GM23338 (cell line): ENCODE data around the gene RPS2. TPM values are rescaled to one million over a fixed set of nuclear protein-coding genes. Genes with fewer than 3 reads are reported as not detected.
A peak's percentile ranks its signal among the peaks of the same experiment; 100 is the strongest.

Experiments
- ATAC-seq: fragments of 200-7000 bp; cut with Tn5 transposase; 3 replicates; pipeline ENCODE4 v1.9.1; 2020
- DNase-seq: peaks from one replicate; pipeline ENCODE4 v3.0.0-alpha.2; 2015; ENCODE audit warnings: low spot score
- H2AFZ ChIP-seq: fragments of 200-600 bp; sonication (generic); 2 replicates; pipeline ENCODE4 v1.8.0; 2016; ENCODE audit warnings: antibody characterized with exemption, mild to moderate bottlenecking, moderate library complexity
- H3F3A ChIP-seq: fragments of 200-600 bp; sonication (generic); replicated peaks from 2 replicates; pipeline ENCODE4 v1.8.0; 2017; ENCODE audit warnings: antibody characterized with exemption, mixed run types, low read depth
- H3K27ac ChIP-seq: fragments of 200-600 bp; sonication (generic); 2 replicates; pipeline ENCODE4 v1.6.1; 2016; ENCODE audit warnings: low read depth
- H3K27me3 ChIP-seq: fragments of 200-600 bp; sonication (generic); 2 replicates; pipeline ENCODE4 v1.8.0; 2016; ENCODE audit warnings: mild to moderate bottlenecking, mixed run types, moderate library complexity; ENCODE audit not compliant: insufficient read depth
- H3K36me3 ChIP-seq: fragments of 200-600 bp; sonication (generic); 2 replicates; pipeline ENCODE4 v1.8.0; 2016; ENCODE audit warnings: mild to moderate bottlenecking; ENCODE audit not compliant: insufficient read depth
- H3K4me1 ChIP-seq: fragments of 200-600 bp; sonication (generic); 2 replicates; pipeline ENCODE4 v1.8.0; 2016; ENCODE audit warnings: mild to moderate bottlenecking, moderate library complexity; ENCODE audit not compliant: insufficient read depth
- H3K4me2 ChIP-seq: fragments of 200-600 bp; sonication (generic); 2 replicates; pipeline ENCODE4 v1.7.1; 2017; ENCODE audit warnings: mixed run types
- H3K4me3 ChIP-seq: fragments of 200-600 bp; sonication (generic); 2 replicates; pipeline ENCODE4 v1.6.1; 2016; ENCODE audit warnings: mixed run types
- H3K79me2 ChIP-seq: fragments of 200-600 bp; sonication (generic); replicated peaks from 2 replicates; pipeline ENCODE4 v1.8.0; 2017; ENCODE audit warnings: mild to moderate bottlenecking; ENCODE audit not compliant: insufficient read depth
- H3K9me2 ChIP-seq: fragments of 200-600 bp; sonication (generic); 2 replicates; pipeline ENCODE4 v1.8.0; 2017; ENCODE audit not compliant: insufficient read depth
- H4K20me1 ChIP-seq: fragments of 200-600 bp; sonication (generic); replicated peaks from 2 replicates; pipeline ENCODE4 v1.8.0; 2017; ENCODE audit warnings: mild to moderate bottlenecking; ENCODE audit not compliant: insufficient read depth
- H3K27ac Mint-ChIP-seq: 2 replicates; pipeline ENCODE4 v1.8.0; 2020; ENCODE audit warnings: inconsistent platforms, mild to moderate bottlenecking, moderate library complexity, mixed read lengths
- H3K27me3 Mint-ChIP-seq: 3 replicates; pipeline ENCODE4 v1.8.0; 2022; ENCODE audit warnings: low read depth, mild to moderate bottlenecking, moderate library complexity, mixed read lengths, inconsistent platforms; ENCODE audit not compliant: insufficient read depth, poor library complexity
- H3K36me3 Mint-ChIP-seq: 3 replicates; pipeline ENCODE4 v1.8.0; 2021; ENCODE audit warnings: low read depth, mild to moderate bottlenecking, inconsistent platforms, moderate library complexity, mixed read lengths
- H3K4me1 Mint-ChIP-seq: 3 replicates; pipeline ENCODE4 v1.8.0; 2020; ENCODE audit warnings: mild to moderate bottlenecking, inconsistent platforms, mixed read lengths
- H3K4me3 Mint-ChIP-seq: 3 replicates; pipeline ENCODE4 v1.8.0; 2021; ENCODE audit warnings: moderate library complexity, mild to moderate bottlenecking, inconsistent platforms, mixed read lengths
- H3K9me3 Mint-ChIP-seq: 3 replicates; pipeline ENCODE4 v1.8.0; 2020; ENCODE audit warnings: moderate library complexity, mild to moderate bottlenecking, inconsistent platforms, mixed read lengths
- CTCF ChIP-seq, 2 experiments: fragments of 200-600 bp in 1 of 2; sonication (generic) in 1 of 2; conservative IDR thresholded peaks; 2 replicates each; pipeline versions ENCODE4 v1.5.1 to v1.6.1; 2016 to 2017; ENCODE audit warnings: antibody characterized with exemption in 2 of 2, low read depth in 2 of 2, mild to moderate bottlenecking in 2 of 2, moderate library complexity in 1 of 2
- EZH2 ChIP-seq: fragments of 200-600 bp; sonication (generic); IDR thresholded peaks from one replicate; pipeline ENCODE4 v1.8.0; 2017; ENCODE audit warnings: antibody characterized with exemption, mild to moderate bottlenecking, low read depth; ENCODE audit not compliant: unreplicated experiment
- EZH2phosphoT487 ChIP-seq: fragments of 200-600 bp; sonication (generic); IDR thresholded peaks from one replicate; pipeline ENCODE4 v1.8.1; 2018; ENCODE audit warnings: antibody characterized with exemption; ENCODE audit not compliant: unreplicated experiment
- POLR2AphosphoS5 ChIP-seq: IDR thresholded peaks from 2 replicates; pipeline ENCODE4 v1.6.1; 2016; ENCODE audit warnings: antibody characterized with exemption, low read depth
- REST ChIP-seq: IDR thresholded peaks from one replicate; pipeline ENCODE4 v1.6.1; 2018; ENCODE audit warnings: antibody characterized with exemption; ENCODE audit not compliant: unreplicated experiment
- ZNF114 ChIP-seq: fragments of 250-450 bp; sonication (Bioruptor Pico); IDR thresholded peaks from 2 replicates; pipeline ENCODE4 v1.5.0; 2020; ENCODE audit warnings: mild to moderate bottlenecking, moderate library complexity
- polyA plus RNA-seq: library from polyadenylated mRNA; unstranded; fragments of >200 nt; fragmentation: Nextera tagmentation; extraction: Ambion mirVana; gene quantifications from 2 replicates; pipeline ENCODE4 v1.2.1, GENCODE V29; 2016
- total RNA-seq: library from RNA; depleted of rRNA; stranded (reverse); fragments of >200 nt; shearing (Covaris generic); gene quantifications from 2 replicates; pipeline ENCODE4 v1.2.3, GENCODE V29; 2014

The RPS2 gene
- total and polyA plus RNA-seq, 2 experiments from 2014 or later = 3,786 to 3,992 TPM

- no peaks in the 10 kb centered on the region for H4K20me1 ChIP-seq
- no peak for DNase-seq
- Mint-ChIP-seq H3K4me3 (no peak overlapping the region), H3K27ac (no peak overlapping the region), H3K4me1 (peaks cover 27% of the 10 kb centered on the region), H3K9me3 (no peaks in the 10 kb centered on the region), H3K36me3 (no peaks in the 10 kb centered on the region; the same call in 2 of the 3 replicates), H3K27me3 (peaks cover 65% of the 10 kb centered on the region)
- H3K27me3 ChIP-seq = peaks cover 56% of the 10 kb centered on the region
- H3K4me1 ChIP-seq = peaks cover 24% of the 10 kb centered on the region
- 0 out of 2 replicates have a peak, but pooled peaks cover 4% of the 10 kb centered on the region for H3F3A ChIP-seq
- no peak overlapping the region for H3K27ac ChIP-seq
- no peaks in the 10 kb centered on the region for H3K79me2 ChIP-seq
- no peaks in the 10 kb centered on the region for H3K9me2 ChIP-seq
- no peak overlapping the region for H3K4me2 ChIP-seq
- TF ChIP-seq POLR2AphosphoS5 (no peak), CTCF (conservative IDR thresholded peaks at IDR 0.05; ENCODE audit: low read depth in 2 of 2) (no peak), REST (no peak), EZH2phosphoT487 (no peak), ZNF114 (CRISPR knock-in tag) (no peak), EZH2 (no peak)
- 0 out of 2 replicates have a peak overlapping the region, but pooled peaks have one; percentile 54 for H3K4me3 ChIP-seq
- ATAC-seq = no peak; the same call in 2 of the 3 replicates
- no peak overlapping the region for H2AFZ ChIP-seq
- no peaks in the 10 kb centered on the region for H3K36me3 ChIP-seq
Observed at GRCh38 chr16:1915732-1916639, 48.6 kb downstream of the RPS2 start.

- Mint-ChIP-seq H3K27ac (no peak overlapping the region), H3K4me3 (no peak overlapping the region), H3K4me1 (peaks cover 20% of the 10 kb centered on the region), H3K27me3 (peaks cover 55% of the 10 kb centered on the region), H3K36me3 (no peaks in the 10 kb centered on the region), H3K9me3 (no peaks in the 10 kb centered on the region)
- no peak overlapping the region for H3K4me2 ChIP-seq
- peaks cover 46% of the 10 kb centered on the region for H3K27me3 ChIP-seq
- H3K4me3 ChIP-seq = no peak overlapping the region
- H3K27ac ChIP-seq = no peak overlapping the region
- H2AFZ ChIP-seq = no peak overlapping the region
- H3K79me2 ChIP-seq = no peaks in the 10 kb centered on the region
- TF ChIP-seq EZH2 (no peak), EZH2phosphoT487 (no peak)
- H3F3A ChIP-seq = no peaks in the 10 kb centered on the region
- ATAC-seq (no peak), DNase-seq (no peak)
- H4K20me1 ChIP-seq = no peaks in the 10 kb centered on the region
- H3K4me1 ChIP-seq = peaks cover 18% of the 10 kb centered on the region; the same call in 1 of the 2 replicates
- H3K36me3 ChIP-seq = no peaks in the 10 kb centered on the region
- H3K9me2 ChIP-seq = no peaks in the 10 kb centered on the region
Observed at GRCh38 chr16:1914988-1915387, 49.6 kb downstream of the RPS2 start.
